GM12891 (cell line): ENCODE results near the gene PHKG2.

ENCODE experiments used
- POLR2A ChIP-seq: IDR thresholded peaks from 2 replicates; pipeline ENCODE4 v1.6.1; 2011; ENCODE audit warnings: low read depth, low read length, control low read depth
- POLR2AphosphoS5 ChIP-seq: IDR thresholded peaks from 2 replicates; pipeline ENCODE4 v1.6.1; 2011; ENCODE audit warnings: low read depth, low read length, control low read depth

GRCh38 chr16:30738984-30739951 lies 9.0 kb upstream of the PHKG2 start:
- TF ChIP-seq POLR2A (no peak), POLR2AphosphoS5 (peak; percentile 44)
